Gastroesophageal sphincter (tissue), 3 donors: ENCODE data around the gene EFNA2.

Source experiments
- POLR2AphosphoS5 ChIP-seq: sonication (generic); formaldehyde crosslinking; IDR thresholded peaks from one replicate; pipeline ENCODE4 v1.6.1; 2017; ENCODE audit warnings: antibody characterized with exemption
- TF ChIP-seq, protein P1 (sequence below), 4 experiments: fragments of 200-600 bp in 2 of 4; fragments of 450-650 bp in 2 of 4; sonication (generic) in 1 of 4; IDR thresholded peaks; one replicate each; pipeline ENCODE4 v1.5.1; 2017 to 2019; ENCODE audit warnings: antibody characterized with exemption in 4 of 4, mild to moderate bottlenecking in 2 of 4, moderate library complexity in 2 of 4

DNA sequence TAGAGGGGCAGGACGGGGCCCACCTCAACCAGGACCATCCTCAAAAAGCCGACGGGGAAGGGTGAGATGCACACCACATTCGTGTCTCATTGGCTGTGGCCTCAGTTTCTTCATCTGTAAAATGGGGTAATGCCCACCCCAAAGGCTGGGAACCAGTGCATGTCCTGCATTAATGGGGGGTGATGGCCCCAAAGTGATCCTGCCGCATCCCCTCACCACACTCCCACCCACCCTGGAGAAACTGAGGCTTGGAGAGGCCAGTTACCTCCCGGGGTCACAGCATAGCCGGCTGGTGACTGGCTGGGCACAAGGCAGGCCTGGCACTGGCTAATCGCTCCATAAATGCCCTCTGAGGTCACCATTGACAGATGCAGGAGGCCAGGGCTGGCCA is 37.9 kb upstream of the EFNA2 start:
- TF ChIP-seq, protein P1, sequence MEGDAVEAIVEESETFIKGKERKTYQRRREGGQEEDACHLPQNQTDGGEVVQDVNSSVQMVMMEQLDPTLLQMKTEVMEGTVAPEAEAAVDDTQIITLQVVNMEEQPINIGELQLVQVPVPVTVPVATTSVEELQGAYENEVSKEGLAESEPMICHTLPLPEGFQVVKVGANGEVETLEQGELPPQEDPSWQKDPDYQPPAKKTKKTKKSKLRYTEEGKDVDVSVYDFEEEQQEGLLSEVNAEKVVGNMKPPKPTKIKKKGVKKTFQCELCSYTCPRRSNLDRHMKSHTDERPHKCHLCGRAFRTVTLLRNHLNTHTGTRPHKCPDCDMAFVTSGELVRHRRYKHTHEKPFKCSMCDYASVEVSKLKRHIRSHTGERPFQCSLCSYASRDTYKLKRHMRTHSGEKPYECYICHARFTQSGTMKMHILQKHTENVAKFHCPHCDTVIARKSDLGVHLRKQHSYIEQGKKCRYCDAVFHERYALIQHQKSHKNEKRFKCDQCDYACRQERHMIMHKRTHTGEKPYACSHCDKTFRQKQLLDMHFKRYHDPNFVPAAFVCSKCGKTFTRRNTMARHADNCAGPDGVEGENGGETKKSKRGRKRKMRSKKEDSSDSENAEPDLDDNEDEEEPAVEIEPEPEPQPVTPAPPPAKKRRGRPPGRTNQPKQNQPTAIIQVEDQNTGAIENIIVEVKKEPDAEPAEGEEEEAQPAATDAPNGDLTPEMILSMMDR (IDR thresholded peaks at IDR 0.05), result no peak
- no peak for TF ChIP-seq POLR2AphosphoS5
